GM19452 (cell line): Measurements from ENCODE around the gene CACNA2D3.
"Not testable (repeated sequence)": the region's sequence is repeated elsewhere in the genome, so short reads cannot be mapped to it uniquely, and the experiment has no call there.

ENCODE experiments used
- ATAC-seq: cut with Tn5 transposase; IDR thresholded peaks from one replicate; pipeline ENCODE4 v1.9.1; 2021; ENCODE audit not compliant: unreplicated experiment

CACNA2D3 gene

GRCh38 chr3:54619531-54619930, 497.2 kb downstream of the CACNA2D3 start:
- ATAC-seq: no peak

GRCh38 chr3:54621184-54621583, 498.8 kb downstream of the CACNA2D3 start:
- ATAC-seq: no peak

DNA sequence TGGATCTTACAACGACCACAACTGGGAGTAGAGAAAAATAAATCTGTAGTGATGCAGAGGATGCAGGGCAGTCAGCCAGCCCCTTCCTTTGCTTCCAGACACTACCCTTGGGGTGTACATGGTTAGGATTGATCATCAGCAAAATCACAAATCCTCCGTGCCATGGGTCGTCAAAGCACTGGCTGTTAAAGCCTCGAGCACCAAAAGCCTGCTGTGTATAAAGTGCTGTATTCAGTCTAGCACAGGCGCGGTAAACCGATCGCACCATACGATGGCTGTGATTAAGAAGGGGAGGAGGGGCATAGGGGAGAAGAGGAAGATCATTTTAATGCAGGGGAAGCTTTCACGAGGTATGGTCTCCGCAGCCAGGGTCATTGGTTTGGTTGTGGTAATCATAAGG, 500.3 kb downstream of the CACNA2D3 start:
- ATAC-seq: no peak

DNA sequence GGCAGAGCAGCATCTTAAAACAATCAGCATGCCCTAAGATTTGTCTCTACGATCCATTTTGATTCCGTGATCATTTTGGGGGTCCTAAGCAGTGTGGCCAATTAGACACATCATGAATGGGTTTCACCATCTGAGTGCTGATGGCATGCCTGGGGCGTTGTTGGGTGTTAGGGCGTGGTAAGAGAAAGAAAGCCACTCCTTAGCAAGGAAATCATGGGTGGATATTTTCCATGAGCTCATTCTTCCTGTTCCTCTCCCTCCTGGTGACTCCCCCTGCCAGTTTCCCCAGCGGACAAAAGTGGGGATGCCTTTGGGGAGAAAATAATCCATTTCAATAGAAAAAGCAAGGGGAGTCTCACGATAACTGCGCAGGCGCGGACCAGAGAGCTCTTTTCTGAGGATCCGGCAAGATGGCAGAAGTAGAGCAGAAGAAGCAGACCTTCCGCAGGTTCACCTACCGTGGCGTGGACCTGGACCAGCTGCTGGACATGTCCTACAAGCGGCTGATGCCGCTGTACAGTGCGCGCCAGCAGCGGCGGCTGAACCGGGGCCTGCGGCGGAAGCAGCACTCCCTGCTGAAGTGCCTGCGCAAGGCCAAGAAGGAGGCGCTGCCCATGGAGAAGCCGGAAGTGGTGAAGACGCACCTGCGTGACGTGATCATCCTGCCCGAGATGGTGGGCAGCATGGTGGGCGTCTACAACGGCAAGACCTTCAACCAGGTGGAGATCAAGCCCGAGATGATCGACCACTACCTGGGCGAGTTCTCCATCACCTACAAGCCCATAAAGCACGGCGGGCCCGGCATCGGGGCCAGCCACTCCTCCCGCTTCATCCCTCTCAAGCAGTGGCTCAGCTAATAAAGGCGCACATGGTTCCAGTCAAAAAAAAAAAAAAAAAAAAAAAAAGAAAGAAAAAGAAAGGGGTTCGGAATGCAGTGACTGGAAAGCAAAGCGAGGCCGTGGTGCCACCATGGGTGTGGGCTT, 503.7 kb downstream of the CACNA2D3 start:
- no peak for ATAC-seq

GRCh38 chr3:54628888-54629441, 506.6 kb downstream of the CACNA2D3 start:
- no peak for ATAC-seq

DNA sequence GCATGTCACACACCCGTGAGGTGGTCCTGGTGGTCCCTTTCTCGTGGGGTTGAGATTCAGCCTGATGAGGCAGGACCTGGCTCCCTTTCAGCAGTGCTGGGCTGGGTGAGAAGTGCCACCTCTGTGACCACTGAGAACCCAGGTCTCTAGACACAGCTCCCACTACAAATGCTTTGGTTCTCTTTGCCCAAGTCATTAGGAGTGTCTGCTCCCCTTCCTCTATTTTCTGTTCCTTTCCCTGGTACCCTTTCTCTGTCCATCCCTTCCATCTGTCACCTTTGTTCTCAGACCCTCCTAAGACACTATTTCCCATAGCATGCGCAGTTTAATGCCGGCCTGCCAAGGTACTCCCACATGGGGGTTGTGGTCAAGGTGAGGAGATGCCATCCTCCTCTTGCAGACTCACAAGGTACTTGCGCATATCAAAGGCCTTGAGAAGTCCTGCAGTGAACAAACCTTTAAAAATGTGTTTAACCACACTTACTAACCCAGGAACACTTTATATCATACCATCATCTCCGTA, 507.8 kb downstream of the CACNA2D3 start:
- no peak for ATAC-seq

- not testable (repeated sequence) for ATAC-seq
Measured at GRCh38 chr3:54631001-54631400, 508.6 kb downstream of the CACNA2D3 start.

- ATAC-seq: no peak
Measured at GRCh38 chr3:54631516-54632325, 509.4 kb downstream of the CACNA2D3 start.

GRCh38 chr3:54632326-54632665, 509.9 kb downstream of the CACNA2D3 start:
- ATAC-seq: no peak

DNA sequence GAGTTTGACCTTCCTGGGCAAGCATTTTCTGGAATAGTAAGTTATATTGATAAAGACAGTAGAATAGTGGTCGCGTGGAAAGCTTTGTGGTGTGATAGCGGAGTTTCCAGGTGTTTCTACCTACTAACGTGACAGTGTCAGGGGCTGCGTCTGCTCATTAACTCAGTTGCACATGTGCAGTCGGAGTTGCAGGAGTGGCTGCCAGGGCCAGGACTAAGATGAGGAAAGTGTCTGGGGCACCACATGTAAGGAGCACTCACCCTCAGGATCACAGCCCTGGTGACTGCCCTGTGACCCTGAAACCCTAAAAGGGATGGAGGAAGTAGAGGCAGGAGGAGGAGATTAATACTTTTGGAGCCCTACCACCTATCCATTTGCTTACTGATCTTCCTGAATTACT, 510.5 kb downstream of the CACNA2D3 start:
- ATAC-seq: no peak

DNA sequence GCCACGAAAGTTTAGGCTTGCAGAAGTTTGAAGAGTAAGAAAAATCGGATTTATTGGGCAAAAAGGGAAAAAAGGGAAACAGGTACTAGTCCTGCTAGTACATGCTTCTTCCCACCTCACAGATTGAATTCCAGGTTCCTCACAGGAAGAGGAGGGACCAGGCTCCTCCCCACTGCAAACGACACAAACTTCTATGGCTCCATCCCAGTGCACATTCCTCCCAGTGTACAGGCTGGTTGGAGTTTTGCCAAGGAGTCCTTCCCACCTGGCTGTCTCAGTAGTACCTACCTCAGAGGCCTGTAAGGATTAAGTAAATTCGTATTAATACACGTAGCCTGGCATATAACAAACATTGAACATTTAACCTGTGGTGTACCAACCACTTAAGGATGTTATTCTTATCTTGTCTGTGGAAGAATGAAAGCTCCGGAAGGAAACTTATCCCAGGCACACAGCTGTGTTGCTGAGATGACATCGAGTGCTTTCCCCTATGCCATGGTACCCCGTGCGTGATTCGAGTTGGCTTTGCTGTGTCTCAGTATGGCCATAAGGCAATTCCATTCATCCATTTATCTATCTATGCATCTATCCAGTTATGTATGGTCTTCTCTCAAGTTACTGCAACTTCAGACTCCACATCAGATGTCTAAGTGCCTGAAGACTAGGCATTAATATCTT, 511.2 kb downstream of the CACNA2D3 start:
- ATAC-seq: no peak

DNA sequence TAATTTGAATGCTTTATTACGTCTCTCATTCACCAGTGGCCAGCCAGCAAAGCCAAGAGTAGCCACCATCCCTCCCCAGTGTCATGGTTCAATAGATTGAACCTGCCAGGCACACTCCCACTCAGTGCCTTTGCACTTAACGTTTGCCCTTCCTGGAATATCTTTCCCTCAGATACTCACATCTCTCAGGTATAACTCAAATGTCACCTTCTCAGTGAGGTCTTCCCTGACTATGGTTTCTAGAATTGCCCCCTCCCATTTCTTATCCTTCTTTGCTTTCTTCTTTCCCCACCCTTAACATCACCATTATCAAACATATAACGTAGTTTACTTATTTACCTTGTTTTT, 511.7 kb downstream of the CACNA2D3 start:
- no peak for ATAC-seq

- not testable (repeated sequence) for ATAC-seq
Measured at GRCh38 chr3:54639790-54640372, 517.5 kb downstream of the CACNA2D3 start.

DNA sequence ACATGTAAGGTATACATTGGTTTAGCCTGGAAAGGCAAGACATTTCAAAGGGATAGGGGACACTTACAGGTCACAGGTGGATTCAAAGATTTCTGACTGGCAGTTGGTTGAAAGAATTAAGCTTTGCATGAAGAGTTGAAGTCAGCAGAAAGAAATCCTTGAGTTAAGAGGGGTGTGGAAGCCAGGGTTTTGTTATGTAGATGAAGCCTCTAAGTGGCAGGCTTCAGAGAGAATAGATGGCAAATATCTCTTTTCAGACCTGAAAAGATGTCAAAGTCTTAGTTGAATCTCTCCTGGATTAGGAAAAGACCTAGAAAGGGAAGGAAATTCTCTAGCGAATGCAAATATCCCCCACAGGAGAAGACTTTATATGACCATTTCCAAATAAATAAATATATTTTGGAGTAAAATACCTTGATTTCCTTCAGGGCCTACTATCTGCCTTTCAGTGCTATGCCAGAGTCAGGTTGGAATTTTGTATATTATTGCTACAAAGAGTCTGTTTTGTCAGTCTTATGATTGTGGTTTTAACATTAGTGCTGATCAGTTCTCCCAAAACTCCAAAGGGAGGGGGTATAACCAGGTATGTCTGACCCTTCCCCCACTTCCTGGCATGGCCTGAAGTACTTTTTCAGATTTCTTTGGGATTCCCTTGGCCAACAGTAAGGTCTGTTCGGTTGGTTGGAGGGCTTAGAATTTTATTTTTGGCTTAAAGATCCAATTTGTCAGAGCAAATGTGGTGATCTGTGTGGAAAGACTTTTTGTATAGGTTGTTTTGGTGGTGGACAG, 519.1 kb downstream of the CACNA2D3 start:
- ATAC-seq: no peak

DNA sequence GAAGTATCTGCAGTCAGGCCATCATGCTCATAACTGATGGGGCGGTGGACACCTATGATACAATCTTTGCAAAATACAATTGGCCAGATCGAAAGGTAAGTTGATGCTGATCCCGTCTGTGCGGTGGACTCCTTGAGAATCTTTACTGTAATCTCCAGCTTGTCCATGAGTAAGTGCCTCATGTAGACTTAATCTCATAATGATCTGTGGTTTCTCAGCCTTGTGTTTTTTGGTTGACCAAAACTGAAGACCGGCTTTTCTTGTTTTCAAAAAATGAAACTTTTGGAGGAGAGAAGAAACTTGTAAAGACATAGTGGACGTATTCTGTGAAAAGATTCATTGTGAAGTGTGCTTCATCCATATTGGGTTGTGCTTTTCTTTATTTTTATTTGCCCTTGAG, 519.8 kb downstream of the CACNA2D3 start:
- no peak for ATAC-seq

- ATAC-seq: no peak
Measured at GRCh38 chr3:54647721-54648120, 525.4 kb downstream of the CACNA2D3 start.

- ATAC-seq: no peak
Measured at GRCh38 chr3:54649551-54649950, 527.2 kb downstream of the CACNA2D3 start.

- no peak for ATAC-seq
Measured at GRCh38 chr3:54653456-54654195, 531.3 kb downstream of the CACNA2D3 start.

DNA sequence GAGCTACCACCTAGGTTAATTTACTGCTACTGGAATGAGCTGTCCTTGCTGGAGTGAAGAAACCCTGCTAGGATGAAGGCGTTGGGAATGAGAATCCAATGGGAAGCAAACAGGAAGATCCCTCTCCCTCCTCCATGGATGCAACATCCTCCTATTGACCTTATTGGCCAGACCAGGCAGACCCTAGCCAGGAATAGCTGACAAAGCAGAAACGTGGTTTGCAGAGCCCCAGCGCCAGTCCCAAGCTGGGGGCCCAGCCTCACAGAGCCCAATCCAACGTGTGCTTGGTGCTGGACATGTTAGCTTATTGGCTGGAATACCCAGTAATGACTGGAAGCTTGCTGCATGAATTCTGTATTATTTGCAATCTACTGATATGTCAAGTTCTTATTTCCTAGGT, 532.4 kb downstream of the CACNA2D3 start:
- no peak for ATAC-seq
